ENCODE results near the gene OPALIN.

DNA sequence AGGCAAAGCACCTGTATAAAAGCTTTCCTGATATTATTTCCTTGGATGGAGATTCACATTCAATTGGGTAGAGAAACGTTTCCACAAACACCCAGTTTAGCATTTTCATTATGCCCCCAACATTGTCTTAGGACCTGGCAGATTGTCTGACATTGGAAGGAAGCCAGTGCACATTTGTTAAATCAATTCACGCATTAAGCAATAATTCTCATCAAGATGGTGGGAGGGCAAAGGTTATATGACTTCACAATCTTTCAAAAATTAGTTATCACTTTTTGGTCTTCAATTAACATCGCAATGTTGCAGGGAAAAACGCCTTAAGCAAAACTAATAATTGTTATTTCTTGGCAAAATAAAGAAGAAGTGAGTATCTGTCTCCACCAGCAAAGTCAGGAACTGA is 16.4 kb downstream of the OPALIN start:
- no peak for TF ChIP-seq POLR2AphosphoS5 (IDR thresholded peaks at IDR 0.05; ENCODE audit: low read depth, low read length)
- no peak for TF ChIP-seq TAF1 (IDR thresholded peaks at IDR 0.05; ENCODE audit: borderline replicate concordance, insufficient read depth, low read length)
